Fibroblast of lung (primary cell): ENCODE measurements around the gene MAP7D2.

ENCODE experiments used
- CTCF ChIP-seq, 2 donors: IDR thresholded peaks in 1 of 2; conservative IDR thresholded peaks in 1 of 2; 1 replicate in 1 of 2; 2 replicates in 1 of 2; pipeline ENCODE4 v1.5.1; 2011 to 2012; ENCODE audit warnings: low read length in 2 of 2, control low read depth in 1 of 2, inconsistent platforms in 1 of 2, low read depth in 1 of 2, mild to moderate bottlenecking in 1 of 2
- EZH2 ChIP-seq: IDR thresholded peaks from 2 replicates; pipeline ENCODE4 v1.5.1; 2012; ENCODE audit warnings: low read length, control low read depth, mild to moderate bottlenecking; ENCODE audit errors: missing control alignments

- TF ChIP-seq CTCF (conservative IDR thresholded peaks at IDR 0.05 in 1 of 2, IDR thresholded peaks at IDR 0.05 in 1 of 2; ENCODE audit: low read depth in 1 of 2, low read length in 2 of 2) (no peak), EZH2 (no peak)
Observed at GRCh38 chrX:19960913-19961312, 155.8 kb downstream of the MAP7D2 start.
